ENCODE data around the gene PSMB4.

The PSMB4 gene

GRCh38 chr1:151407304-151407703 is 7.9 kb downstream of the PSMB4 start:
- DNase-seq (ENCODE audit: low spot score), result no peak
- TF ChIP-seq, protein P1, sequence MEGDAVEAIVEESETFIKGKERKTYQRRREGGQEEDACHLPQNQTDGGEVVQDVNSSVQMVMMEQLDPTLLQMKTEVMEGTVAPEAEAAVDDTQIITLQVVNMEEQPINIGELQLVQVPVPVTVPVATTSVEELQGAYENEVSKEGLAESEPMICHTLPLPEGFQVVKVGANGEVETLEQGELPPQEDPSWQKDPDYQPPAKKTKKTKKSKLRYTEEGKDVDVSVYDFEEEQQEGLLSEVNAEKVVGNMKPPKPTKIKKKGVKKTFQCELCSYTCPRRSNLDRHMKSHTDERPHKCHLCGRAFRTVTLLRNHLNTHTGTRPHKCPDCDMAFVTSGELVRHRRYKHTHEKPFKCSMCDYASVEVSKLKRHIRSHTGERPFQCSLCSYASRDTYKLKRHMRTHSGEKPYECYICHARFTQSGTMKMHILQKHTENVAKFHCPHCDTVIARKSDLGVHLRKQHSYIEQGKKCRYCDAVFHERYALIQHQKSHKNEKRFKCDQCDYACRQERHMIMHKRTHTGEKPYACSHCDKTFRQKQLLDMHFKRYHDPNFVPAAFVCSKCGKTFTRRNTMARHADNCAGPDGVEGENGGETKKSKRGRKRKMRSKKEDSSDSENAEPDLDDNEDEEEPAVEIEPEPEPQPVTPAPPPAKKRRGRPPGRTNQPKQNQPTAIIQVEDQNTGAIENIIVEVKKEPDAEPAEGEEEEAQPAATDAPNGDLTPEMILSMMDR (IDR thresholded peaks at IDR 0.05; ENCODE audit: extremely low read depth, missing control alignments), result no peak

DNA sequence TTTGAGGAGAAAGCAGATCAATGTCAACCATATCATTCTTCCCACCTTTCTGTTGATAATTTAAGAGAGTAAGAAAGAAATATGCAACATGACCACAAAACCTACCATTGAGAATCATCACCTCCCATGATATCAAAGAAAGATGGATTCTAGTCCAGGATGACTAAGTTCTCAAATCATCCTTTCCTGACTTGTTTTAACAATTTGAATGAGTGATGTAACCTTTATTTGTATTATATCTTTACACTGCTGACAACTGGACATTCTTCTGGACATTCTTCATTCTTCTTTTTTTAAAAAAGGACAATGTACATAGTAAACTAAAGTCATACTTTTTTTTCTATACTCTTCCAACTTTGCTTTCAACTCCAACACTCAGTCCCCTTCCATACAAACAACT is 9.5 kb downstream of the PSMB4 start:
- TF ChIP-seq, protein P1 (IDR thresholded peaks at IDR 0.05; ENCODE audit: extremely low read depth, missing control alignments), result no peak
- DNase-seq (ENCODE audit: low spot score), result no peak

GRCh38 chr1:151411884-151412283 is 12.5 kb downstream of the PSMB4 start:
- TF ChIP-seq, protein P1 (IDR thresholded peaks at IDR 0.05; ENCODE audit: extremely low read depth, missing control alignments), result no peak
- no peak for DNase-seq (ENCODE audit: low spot score)

- DNase-seq (ENCODE audit: low spot score), result no peak
- TF ChIP-seq, protein P1 (IDR thresholded peaks at IDR 0.05; ENCODE audit: extremely low read depth, missing control alignments), result no peak
These were observed 16.9 kb downstream of the PSMB4 start for GRCh38 chr1:151416231-151416630.

DNA sequence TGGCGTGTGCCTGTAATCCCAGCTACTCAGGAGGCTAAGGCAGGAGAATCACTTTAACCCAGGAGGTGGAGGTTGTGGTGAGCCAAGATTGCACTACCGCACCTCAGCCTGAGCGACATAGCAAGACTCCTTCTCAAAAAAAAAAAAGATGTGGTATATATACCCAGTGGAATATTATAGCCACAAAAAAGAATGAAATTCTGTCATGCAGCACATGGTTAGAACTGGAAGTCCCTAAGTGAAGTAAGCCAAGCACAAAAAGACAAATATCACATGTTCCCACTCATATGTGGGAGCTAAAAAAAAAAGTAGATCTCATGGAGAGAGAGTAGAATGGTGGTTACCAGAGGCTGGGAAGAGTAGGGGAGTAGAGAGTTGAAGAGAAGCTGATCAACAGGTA is 18.7 kb downstream of the PSMB4 start:
- TF ChIP-seq, protein P1 (IDR thresholded peaks at IDR 0.05; ENCODE audit: extremely low read depth, missing control alignments), result no peak
- no peak for DNase-seq (ENCODE audit: low spot score)

DNA sequence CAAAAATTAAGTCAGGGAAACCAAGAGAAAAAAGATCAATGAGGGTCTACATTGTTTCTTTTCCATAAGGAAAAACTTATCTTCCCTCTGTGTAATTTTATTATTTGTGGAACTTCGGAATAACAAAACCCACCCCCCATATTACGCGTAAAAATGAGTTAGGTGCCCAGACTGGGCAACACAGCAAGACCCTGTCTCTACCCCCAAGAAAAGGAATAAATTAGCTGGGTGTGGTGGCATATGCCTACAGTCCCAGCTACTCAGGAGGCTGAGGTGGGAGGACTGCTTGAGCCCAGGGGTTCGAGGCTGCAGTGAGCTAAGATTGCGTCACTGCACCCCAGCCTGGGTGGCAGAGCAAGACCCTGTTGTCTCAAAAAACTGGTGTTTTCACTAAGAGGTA is 20.4 kb downstream of the PSMB4 start:
- TF ChIP-seq, protein P1 (IDR thresholded peaks at IDR 0.05; ENCODE audit: extremely low read depth, missing control alignments), result no peak
- no peak for DNase-seq (ENCODE audit: low spot score)

DNA sequence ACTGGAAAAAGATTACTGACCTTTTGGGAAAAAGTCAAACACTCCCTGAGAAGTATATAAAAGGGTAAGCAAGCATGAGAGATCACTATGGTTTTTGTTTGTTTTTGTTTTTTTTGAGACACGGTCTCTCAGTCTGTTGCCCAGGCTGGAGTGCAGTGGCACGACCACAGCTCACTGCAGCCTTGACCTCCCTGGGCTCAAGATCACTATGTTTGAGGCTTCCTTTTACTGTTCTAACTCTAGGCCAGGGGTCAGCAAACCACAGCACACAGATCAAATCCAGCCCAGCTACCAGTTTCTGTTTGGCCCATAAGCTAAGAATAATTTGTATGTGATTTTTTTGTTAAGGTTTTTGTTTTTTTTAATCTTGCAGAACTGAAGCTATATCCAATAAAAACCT is 25.7 kb downstream of the PSMB4 start:
- TF ChIP-seq, protein P1 (IDR thresholded peaks at IDR 0.05; ENCODE audit: extremely low read depth, missing control alignments), result no peak
- DNase-seq (ENCODE audit: low spot score), result no peak
